Chondrocyte (in vitro differentiated cells): ENCODE measurements around the gene SSH2. TPM values are rescaled to one million over a fixed set of nuclear protein-coding genes. Genes with fewer than 3 reads are reported as not detected.

Source experiments
- DNase-seq: peaks from one replicate; pipeline ENCODE4 v3.0.0; 2021; ENCODE audit warnings: mixed read lengths, low spot score
- H3K27ac Mint-ChIP-seq: one replicate; pipeline ENCODE4 v1.8.0; 2021; ENCODE audit warnings: mild to moderate bottlenecking, moderate library complexity, mixed read lengths; ENCODE audit not compliant: unreplicated experiment
- H3K27me3 Mint-ChIP-seq: 2 replicates; pipeline ENCODE4 v1.8.0; 2021; ENCODE audit warnings: low read depth, mixed read lengths
- H3K36me3 Mint-ChIP-seq: 2 replicates; pipeline ENCODE4 v1.8.0; 2021; ENCODE audit warnings: low read depth, mixed read lengths
- H3K4me1 Mint-ChIP-seq: 2 replicates; pipeline ENCODE4 v1.8.0; 2021; ENCODE audit warnings: low read depth, mild to moderate bottlenecking, mixed read lengths
- H3K4me3 Mint-ChIP-seq: one replicate; pipeline ENCODE4 v1.8.0; 2021; ENCODE audit warnings: mild to moderate bottlenecking, moderate library complexity, mixed read lengths; ENCODE audit not compliant: unreplicated experiment
- H3K9me3 Mint-ChIP-seq: 2 replicates; pipeline ENCODE4 v1.8.0; 2021; ENCODE audit warnings: low read depth, mixed read lengths
- total RNA-seq: library from RNA; stranded (reverse); gene quantifications from 3 replicates; pipeline ENCODE4 v1.2.1, GENCODE V29; 2021
- TF ChIP-seq, protein P1 (sequence below): fragments of 200-600 bp; sonication (generic); IDR thresholded peaks from 2 replicates; pipeline ENCODE4 v1.5.0; 2021; ENCODE audit warnings: antibody characterized with exemption, mild to moderate bottlenecking, moderate library complexity

The SSH2 gene
- total RNA-seq, 1 donor from 2014 or later, result 14.1 TPM

DNA sequence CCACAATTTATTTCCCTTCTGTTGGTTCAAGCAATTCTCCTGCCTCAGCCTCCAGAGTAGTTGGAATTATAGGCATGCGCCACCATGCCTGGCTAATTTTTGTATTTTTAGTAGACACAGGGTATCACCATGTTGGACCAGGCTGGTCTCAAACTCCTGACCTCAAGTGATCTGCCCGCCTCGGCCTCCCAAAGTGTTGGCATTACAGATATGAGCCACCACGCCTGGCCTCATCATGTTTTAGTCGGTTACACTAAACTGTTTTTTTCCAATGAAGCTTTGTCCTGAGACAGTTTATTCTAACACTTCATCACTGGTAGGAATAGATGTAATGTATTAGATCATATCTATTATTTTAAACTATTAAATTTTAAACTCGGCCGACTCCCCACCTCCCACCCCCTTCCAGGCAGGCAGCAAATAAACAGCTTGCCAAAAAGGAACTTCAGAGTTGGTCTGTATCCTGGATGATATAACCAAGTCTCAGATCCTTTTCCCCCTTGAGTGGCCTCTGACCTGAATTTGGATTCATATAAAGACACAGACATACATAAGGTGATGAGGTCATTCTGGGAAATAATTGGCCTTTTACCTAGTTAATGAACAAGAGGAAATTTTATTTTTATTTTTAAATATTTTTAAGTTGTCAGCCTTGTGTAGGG, 288.9 kb downstream of the SSH2 start:
- Mint-ChIP-seq H3K4me1 (peaks cover 50% of the 10 kb centered on the region), H3K27me3 (no peaks in the 10 kb centered on the region), H3K9me3 (no peaks in the 10 kb centered on the region), H3K4me3 (no peak overlapping the region), H3K36me3 (peaks cover 6% of the 10 kb centered on the region), H3K27ac (peak overlapping the region; percentile 93)
- TF ChIP-seq, protein P1, sequence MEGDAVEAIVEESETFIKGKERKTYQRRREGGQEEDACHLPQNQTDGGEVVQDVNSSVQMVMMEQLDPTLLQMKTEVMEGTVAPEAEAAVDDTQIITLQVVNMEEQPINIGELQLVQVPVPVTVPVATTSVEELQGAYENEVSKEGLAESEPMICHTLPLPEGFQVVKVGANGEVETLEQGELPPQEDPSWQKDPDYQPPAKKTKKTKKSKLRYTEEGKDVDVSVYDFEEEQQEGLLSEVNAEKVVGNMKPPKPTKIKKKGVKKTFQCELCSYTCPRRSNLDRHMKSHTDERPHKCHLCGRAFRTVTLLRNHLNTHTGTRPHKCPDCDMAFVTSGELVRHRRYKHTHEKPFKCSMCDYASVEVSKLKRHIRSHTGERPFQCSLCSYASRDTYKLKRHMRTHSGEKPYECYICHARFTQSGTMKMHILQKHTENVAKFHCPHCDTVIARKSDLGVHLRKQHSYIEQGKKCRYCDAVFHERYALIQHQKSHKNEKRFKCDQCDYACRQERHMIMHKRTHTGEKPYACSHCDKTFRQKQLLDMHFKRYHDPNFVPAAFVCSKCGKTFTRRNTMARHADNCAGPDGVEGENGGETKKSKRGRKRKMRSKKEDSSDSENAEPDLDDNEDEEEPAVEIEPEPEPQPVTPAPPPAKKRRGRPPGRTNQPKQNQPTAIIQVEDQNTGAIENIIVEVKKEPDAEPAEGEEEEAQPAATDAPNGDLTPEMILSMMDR, result no peak
- DNase-seq, result no peak

DNA sequence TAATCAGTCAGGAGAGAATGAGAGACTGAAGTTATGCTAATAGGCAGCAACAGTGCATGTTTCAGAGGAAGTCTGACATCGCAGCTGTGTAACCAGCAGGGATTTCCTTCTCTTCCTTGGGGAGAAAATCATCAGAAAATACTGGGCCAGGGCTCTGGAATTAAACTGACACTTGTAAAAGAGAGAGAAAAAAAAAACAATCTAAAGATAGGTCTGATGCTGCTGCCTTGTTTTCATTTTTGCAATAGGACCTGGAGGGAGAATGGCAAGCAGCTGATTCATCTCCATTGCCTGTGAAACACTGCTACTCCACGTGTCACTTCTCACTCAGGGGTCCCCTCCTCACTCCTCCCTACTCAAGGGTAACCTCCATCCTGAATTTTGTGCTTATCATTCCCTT, 289.6 kb downstream of the SSH2 start:
- TF ChIP-seq, protein P1, result no peak
- Mint-ChIP-seq H3K4me1 (peaks cover 43% of the 10 kb centered on the region), H3K9me3 (no peaks in the 10 kb centered on the region), H3K36me3 (peaks cover 6% of the 10 kb centered on the region), H3K27ac (peak overlapping the region; percentile 93), H3K4me3 (peak overlapping the region; percentile 18), H3K27me3 (no peaks in the 10 kb centered on the region)
- DNase-seq, result no peak

DNA sequence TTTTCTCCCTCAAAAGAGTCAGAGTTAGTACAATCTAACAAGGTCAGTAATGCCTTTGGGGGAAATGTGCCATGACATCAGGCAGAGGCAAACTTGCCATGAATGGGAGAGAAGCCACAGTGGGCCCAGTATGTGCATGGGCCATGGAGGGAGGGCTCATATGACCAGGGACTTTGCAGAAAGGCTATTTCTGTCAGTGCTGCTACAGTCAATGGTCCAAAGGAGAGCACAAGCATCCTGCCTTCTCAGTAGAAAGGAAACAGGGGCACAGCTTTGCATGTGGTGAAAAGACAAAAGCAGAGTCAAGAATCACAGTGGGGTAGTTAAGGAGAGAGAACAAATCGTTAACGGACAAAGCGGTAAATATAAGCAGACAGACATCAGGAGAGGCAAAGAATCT, 296.1 kb downstream of the SSH2 start:
- TF ChIP-seq, protein P1, result no peak
- H3K4me1 Mint-ChIP-seq, result peaks cover 1% of the 10 kb centered on the region
- DNase-seq, result no peak
- no peak overlapping the region for H3K4me3 Mint-ChIP-seq
- H3K27me3 Mint-ChIP-seq, result no peaks in the 10 kb centered on the region
- H3K9me3 Mint-ChIP-seq, result no peaks in the 10 kb centered on the region
- H3K27ac Mint-ChIP-seq, result no peak overlapping the region
- peaks cover 22% of the 10 kb centered on the region for H3K36me3 Mint-ChIP-seq

DNA sequence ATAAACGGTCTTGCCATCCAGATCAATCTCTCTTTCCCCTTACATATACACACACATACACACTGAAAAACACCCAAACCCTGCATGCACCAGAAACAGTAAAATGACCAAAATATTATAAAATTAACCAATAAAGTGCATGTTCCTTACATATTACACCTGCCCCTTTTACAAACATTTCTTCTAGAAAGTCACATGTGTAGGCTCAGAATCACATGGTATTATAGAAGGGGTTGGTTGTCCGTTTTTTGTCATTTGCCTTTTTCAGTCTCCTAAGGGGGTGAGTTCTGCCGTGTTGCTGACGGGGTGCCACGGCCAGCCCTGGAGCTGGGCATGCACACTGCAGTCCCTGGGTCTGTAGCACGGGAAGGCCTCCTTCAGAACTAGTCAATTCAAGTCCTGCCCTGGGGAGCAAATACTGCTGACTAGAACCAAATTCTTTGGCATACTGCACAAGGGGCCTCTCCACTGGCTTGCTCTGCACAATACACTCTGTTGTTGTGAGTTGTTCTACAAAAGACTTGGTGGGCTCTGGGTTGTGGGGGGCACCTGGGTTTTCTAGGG, 299.3 kb downstream of the SSH2 start:
- Mint-ChIP-seq H3K9me3 (no peaks in the 10 kb centered on the region), H3K27me3 (no peaks in the 10 kb centered on the region), H3K4me1 (no peaks in the 10 kb centered on the region), H3K36me3 (peaks cover 16% of the 10 kb centered on the region), H3K27ac (no peak overlapping the region), H3K4me3 (no peak overlapping the region)
- DNase-seq, result no peak
- TF ChIP-seq, protein P1, result no peak

GRCh38 chr17:29629839-29630238, 300.2 kb downstream of the SSH2 start:
- H3K27me3 Mint-ChIP-seq, result no peaks in the 10 kb centered on the region

More at GRCh38 chr17:29629839-29630238, 300.2 kb downstream of the SSH2 start:
- TF ChIP-seq, protein P1, result no peak
- H3K27ac Mint-ChIP-seq, result no peak overlapping the region
- DNase-seq, result no peak
- peaks cover 16% of the 10 kb centered on the region for H3K36me3 Mint-ChIP-seq
- H3K4me1 Mint-ChIP-seq, result no peaks in the 10 kb centered on the region
- H3K9me3 Mint-ChIP-seq, result no peaks in the 10 kb centered on the region
- H3K4me3 Mint-ChIP-seq, result no peak overlapping the region
